ENCODE data around the gene ASTE1.

Gene ASTE1

GRCh38 chr3:131036200-131036816 lies 9.7 kb upstream of the ASTE1 start:
- WGBS (ENCODE audit: extremely low coverage, insufficient coverage, insufficient read length), result no CpG with 5 or more reads among the region's 1 CpG

GRCh38 chr3:131033480-131034080 lies 7.0 kb upstream of the ASTE1 start:
- H2BK12ac ChIP-seq (ENCODE audit: low read length), result no peak overlapping the region
- H2AK5ac ChIP-seq (ENCODE audit: low read length), result no peak overlapping the region
- no CpG with 5 or more reads among the region's 1 CpG for WGBS (ENCODE audit: extremely low coverage, insufficient coverage, insufficient read length)
- no peak overlapping the region for H4K8ac ChIP-seq (ENCODE audit: low read depth, low read length)
- peaks cover 4% of the 10 kb centered on the region for H3K79me1 ChIP-seq (ENCODE audit: low read length)
- H2AFZ ChIP-seq (ENCODE audit: insufficient read depth, low read length, poor library complexity), result no peak overlapping the region
- no peaks in the 10 kb centered on the region for H3K27me3 ChIP-seq (ENCODE audit: insufficient read depth, low read length)
- no peak overlapping the region for H3K4me2 ChIP-seq (ENCODE audit: low read length)
- peak; percentile 18 to 87 for DNase-seq
- peaks cover 4% of the 10 kb centered on the region in 2 experiments for H3K4me1 ChIP-seq (ENCODE audit: control insufficient read depth in 1 of 2, insufficient read depth in 2 of 2, low read length in 2 of 2)
- H3K18ac ChIP-seq (ENCODE audit: low read length), result no peak overlapping the region
- H3K4me3 ChIP-seq (ENCODE audit: low read depth, low read length), result no peak overlapping the region
- H3K23ac ChIP-seq (ENCODE audit: low read length), result no peak overlapping the region
- no peak overlapping the region for H3K27ac ChIP-seq (ENCODE audit: low read depth, low read length)
- no peak overlapping the region for H2BK120ac ChIP-seq (ENCODE audit: insufficient read depth, low read length, poor library complexity)
- no peak overlapping the region for H3K9ac ChIP-seq (ENCODE audit: low read length)
- H3K79me2 ChIP-seq (ENCODE audit: control insufficient read depth, insufficient read depth, low read length, poor library complexity), result no peaks in the 10 kb centered on the region
- H4K12ac ChIP-seq (ENCODE audit: low read depth, low read length), result no peak overlapping the region
- H3K36me3 ChIP-seq (ENCODE audit: control insufficient read depth in 1 of 2, insufficient read depth in 2 of 2, low read length in 2 of 2), result no peaks in the 10 kb centered on the region
- no peak overlapping the region for H4K91ac ChIP-seq (ENCODE audit: low read depth, low read length)
- no peak overlapping the region for H2BK5ac ChIP-seq (ENCODE audit: low read depth, low read length, poor library complexity)
- H3K9me3 ChIP-seq (ENCODE audit: insufficient read depth, low read depth, low read length), result no peaks in the 10 kb centered on the region
- H3K14ac ChIP-seq (ENCODE audit: low read length), result no peak overlapping the region
- H3K4ac ChIP-seq (ENCODE audit: low read depth, low read length), result no peak overlapping the region

More at GRCh38 chr3:131036200-131036816, 9.7 kb upstream of the ASTE1 start:
- H4K91ac ChIP-seq (ENCODE audit: low read depth, low read length), result no peak overlapping the region
- no peak overlapping the region for H2AK5ac ChIP-seq (ENCODE audit: low read length)
- no peaks in the 10 kb centered on the region for H3K27me3 ChIP-seq (ENCODE audit: insufficient read depth, low read length)
- no peak overlapping the region for H3K23ac ChIP-seq (ENCODE audit: low read length)
- no peaks in the 10 kb centered on the region for H3K79me1 ChIP-seq (ENCODE audit: low read length)
- H2AFZ ChIP-seq (ENCODE audit: insufficient read depth, low read length, poor library complexity), result no peak overlapping the region
- no peak overlapping the region for H2BK120ac ChIP-seq (ENCODE audit: insufficient read depth, low read length, poor library complexity)
- no peak overlapping the region for H3K9ac ChIP-seq (ENCODE audit: low read length)
- peak; percentile 6 to 27 for DNase-seq
- H3K4me2 ChIP-seq (ENCODE audit: low read length), result no peak overlapping the region
- no peak overlapping the region for H4K12ac ChIP-seq (ENCODE audit: low read depth, low read length)
- no peak overlapping the region for H3K14ac ChIP-seq (ENCODE audit: low read length)
- no peak overlapping the region for H2BK12ac ChIP-seq (ENCODE audit: low read length)
- no peak overlapping the region for H3K4me3 ChIP-seq (ENCODE audit: low read depth, low read length)
- H3K27ac ChIP-seq (ENCODE audit: low read depth, low read length), result no peak overlapping the region
- no peak overlapping the region for H3K18ac ChIP-seq (ENCODE audit: low read length)
- H2BK5ac ChIP-seq (ENCODE audit: low read depth, low read length, poor library complexity), result no peak overlapping the region
- H4K8ac ChIP-seq (ENCODE audit: low read depth, low read length), result no peak overlapping the region
- no peaks in the 10 kb centered on the region for H3K79me2 ChIP-seq (ENCODE audit: control insufficient read depth, insufficient read depth, low read length, poor library complexity)
- H3K4ac ChIP-seq (ENCODE audit: low read depth, low read length), result no peak overlapping the region
- H3K36me3 ChIP-seq (ENCODE audit: control insufficient read depth in 1 of 2, insufficient read depth in 2 of 2, low read length in 2 of 2), result no peaks in the 10 kb centered on the region
- H3K4me1 ChIP-seq (ENCODE audit: control insufficient read depth in 1 of 2, insufficient read depth in 2 of 2, low read length in 2 of 2), result no peaks in the 10 kb centered on the region
- no peaks in the 10 kb centered on the region for H3K9me3 ChIP-seq (ENCODE audit: insufficient read depth, low read depth, low read length)

GRCh38 chr3:131031660-131032059 lies 5.0 kb upstream of the ASTE1 start:
- H3K4me1 ChIP-seq (ENCODE audit: control insufficient read depth in 1 of 2, insufficient read depth in 2 of 2, low read length in 2 of 2), result peaks cover 4 to 10% of the 10 kb centered on the region in 2 experiments
- H3K79me2 ChIP-seq (ENCODE audit: control insufficient read depth, insufficient read depth, low read length, poor library complexity), result peaks cover 2% of the 10 kb centered on the region
- H3K14ac ChIP-seq (ENCODE audit: low read length), result no peak overlapping the region
- no peak overlapping the region for H3K23ac ChIP-seq (ENCODE audit: low read length)
- H2BK12ac ChIP-seq (ENCODE audit: low read length), result no peak overlapping the region
- no peak overlapping the region for H2AFZ ChIP-seq (ENCODE audit: insufficient read depth, low read length, poor library complexity)
- H3K4me2 ChIP-seq (ENCODE audit: low read length), result no peak overlapping the region
- no peak overlapping the region for H3K27ac ChIP-seq (ENCODE audit: low read depth, low read length)
- no peak overlapping the region for H3K4me3 ChIP-seq (ENCODE audit: low read depth, low read length)
- H3K9ac ChIP-seq (ENCODE audit: low read length), result no peak overlapping the region
- no peak overlapping the region for H4K91ac ChIP-seq (ENCODE audit: low read depth, low read length)
- no peaks in the 10 kb centered on the region for H3K36me3 ChIP-seq (ENCODE audit: control insufficient read depth in 1 of 2, insufficient read depth in 2 of 2, low read length in 2 of 2)
- H2AK5ac ChIP-seq (ENCODE audit: low read length), result no peak overlapping the region
- no peak overlapping the region for H4K8ac ChIP-seq (ENCODE audit: low read depth, low read length)
- no peak overlapping the region for H3K18ac ChIP-seq (ENCODE audit: low read length)
- H2BK120ac ChIP-seq (ENCODE audit: insufficient read depth, low read length, poor library complexity), result no peak overlapping the region
- H3K4ac ChIP-seq (ENCODE audit: low read depth, low read length), result no peak overlapping the region
- no peaks in the 10 kb centered on the region for H3K27me3 ChIP-seq (ENCODE audit: insufficient read depth, low read length)
- H4K12ac ChIP-seq (ENCODE audit: low read depth, low read length), result no peak overlapping the region
- H3K79me1 ChIP-seq (ENCODE audit: low read length), result peaks cover 10% of the 10 kb centered on the region
- DNase-seq, result no peak
- H3K9me3 ChIP-seq (ENCODE audit: insufficient read depth, low read depth, low read length), result no peaks in the 10 kb centered on the region
- H2BK5ac ChIP-seq (ENCODE audit: low read depth, low read length, poor library complexity), result no peak overlapping the region
- no CpG with 5 or more reads among the region's 3 CpGs for WGBS (ENCODE audit: extremely low coverage, insufficient coverage, insufficient read length)

- H4K12ac ChIP-seq (ENCODE audit: low read depth, low read length), result no peak overlapping the region
- no peak overlapping the region for H3K4me3 ChIP-seq (ENCODE audit: low read depth, low read length)
- no peak overlapping the region for H2BK5ac ChIP-seq (ENCODE audit: low read depth, low read length, poor library complexity)
- H3K36me3 ChIP-seq (ENCODE audit: control insufficient read depth in 1 of 2, insufficient read depth in 2 of 2, low read length in 2 of 2), result peaks cover 0 to 2% of the 10 kb centered on the region in 2 experiments
- DNase-seq, result no peak
- no peaks in the 10 kb centered on the region for H3K9me3 ChIP-seq (ENCODE audit: insufficient read depth, low read depth, low read length)
- H3K27me3 ChIP-seq (ENCODE audit: insufficient read depth, low read length), result no peaks in the 10 kb centered on the region
- H2BK12ac ChIP-seq (ENCODE audit: low read length), result no peak overlapping the region
- no CpG with 5 or more reads among the region's 3 CpGs for WGBS (ENCODE audit: extremely low coverage, insufficient coverage, insufficient read length)
- H4K8ac ChIP-seq (ENCODE audit: low read depth, low read length), result no peak overlapping the region
- no peak overlapping the region for H3K4me2 ChIP-seq (ENCODE audit: low read length)
- H4K91ac ChIP-seq (ENCODE audit: low read depth, low read length), result no peak overlapping the region
- H3K14ac ChIP-seq (ENCODE audit: low read length), result no peak overlapping the region
- no peak overlapping the region for H3K9ac ChIP-seq (ENCODE audit: low read length)
- H3K18ac ChIP-seq (ENCODE audit: low read length), result no peak overlapping the region
- H3K23ac ChIP-seq (ENCODE audit: low read length), result no peak overlapping the region
- H3K79me2 ChIP-seq (ENCODE audit: control insufficient read depth, insufficient read depth, low read length, poor library complexity), result peaks cover 5% of the 10 kb centered on the region
- H2AK5ac ChIP-seq (ENCODE audit: low read length), result no peak overlapping the region
- no peak overlapping the region for H2AFZ ChIP-seq (ENCODE audit: insufficient read depth, low read length, poor library complexity)
- no peak overlapping the region for H2BK120ac ChIP-seq (ENCODE audit: insufficient read depth, low read length, poor library complexity)
- H3K27ac ChIP-seq (ENCODE audit: low read depth, low read length), result no peak overlapping the region
- peaks cover 4 to 10% of the 10 kb centered on the region in 2 experiments for H3K4me1 ChIP-seq (ENCODE audit: control insufficient read depth in 1 of 2, insufficient read depth in 2 of 2, low read length in 2 of 2)
- no peak overlapping the region for H3K4ac ChIP-seq (ENCODE audit: low read depth, low read length)
- peaks cover 14% of the 10 kb centered on the region for H3K79me1 ChIP-seq (ENCODE audit: low read length)
Observed at GRCh38 chr3:131028844-131029243, 2.2 kb upstream of the ASTE1 start.

All from trophoblast cell (in vitro differentiated cells and primary cell).